Raji (cell line): ENCODE measurements around the gene INHBE.

Experiments used
- POLR2A ChIP-seq: IDR thresholded peaks from 2 replicates; pipeline ENCODE4 v1.6.1; 2011; ENCODE audit warnings: low read depth, low read length, control low read depth; ENCODE audit not compliant: insufficient read depth

The INHBE gene

GRCh38 chr12:57434517-57435223 lies 20.4 kb upstream of the INHBE start, which contains the start of gene INHBC:
Gene INHBC (plus strand): TSS chr12:57434784. CDS start chr12:57434887, 103 bp downstream.
- no peak for TF ChIP-seq POLR2A

DNA sequence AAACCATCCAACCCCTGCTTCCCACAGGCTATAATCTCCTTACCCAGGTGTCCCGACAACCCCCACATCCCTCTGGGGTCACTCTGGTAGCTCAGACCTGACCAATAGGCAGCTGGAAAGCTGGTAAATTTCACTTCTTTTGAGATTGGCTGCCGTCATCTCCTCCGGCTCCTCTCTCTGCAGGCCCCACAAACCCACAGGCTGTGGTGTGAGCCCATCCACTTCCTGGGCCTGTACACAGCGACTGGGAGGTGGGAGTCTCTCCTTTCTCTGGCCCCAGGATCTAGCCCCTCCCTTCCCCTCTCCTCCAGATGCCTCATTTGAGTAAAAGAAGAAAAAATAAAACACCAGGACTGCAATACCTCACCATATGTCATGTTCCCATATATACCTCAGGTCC lies 19.8 kb upstream of the INHBE start:
- TF ChIP-seq POLR2A = no peak

DNA sequence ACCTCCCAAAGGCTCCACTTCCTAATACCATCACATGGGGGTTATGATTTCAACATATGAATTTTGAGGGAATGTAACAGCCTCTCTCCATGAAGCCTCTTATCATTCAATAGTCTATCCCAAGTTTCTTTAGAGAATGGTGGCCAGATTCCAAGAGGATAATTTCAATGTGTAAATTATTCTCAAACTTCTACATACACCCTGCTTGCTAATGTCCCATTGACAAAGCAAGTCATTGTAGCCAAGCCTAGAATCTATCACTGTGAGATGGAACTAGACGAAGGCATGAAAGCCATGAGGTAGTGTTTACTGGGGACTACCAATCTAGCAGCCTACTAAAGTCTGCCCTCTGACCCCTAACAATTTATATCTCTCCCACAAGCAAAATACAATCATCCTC lies 16.7 kb upstream of the INHBE start:
- TF ChIP-seq POLR2A = no peak

GRCh38 chr12:57439762-57440266 lies 15.3 kb upstream of the INHBE start:
- no peak for TF ChIP-seq POLR2A

DNA sequence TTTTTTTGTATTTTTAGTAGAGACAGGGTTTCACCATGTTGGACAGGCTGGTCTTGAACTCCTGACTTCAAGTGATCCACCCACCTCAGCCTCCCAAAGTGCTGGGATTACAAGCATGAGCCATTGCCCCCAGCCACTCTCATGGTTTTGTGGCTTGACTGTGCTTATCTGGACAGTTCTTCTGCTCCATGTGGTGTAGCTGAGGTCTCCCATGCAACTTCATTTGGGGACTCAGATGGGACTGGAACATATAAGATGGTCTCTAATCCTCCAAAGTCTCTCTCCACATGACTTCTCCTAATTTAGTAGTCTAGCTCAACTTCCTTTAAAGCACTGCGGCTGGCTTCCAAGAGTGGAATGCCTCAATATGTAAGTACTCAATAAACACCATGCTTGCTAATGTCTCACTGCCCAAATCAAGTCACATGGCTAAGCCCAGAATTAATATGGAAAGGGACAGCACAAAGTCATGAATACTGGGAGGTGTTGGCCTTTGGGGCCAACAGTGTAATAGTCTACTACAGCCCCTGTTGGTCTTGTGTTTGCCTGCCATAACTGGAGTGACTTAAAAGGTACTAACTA lies 13.2 kb upstream of the INHBE start:
- TF ChIP-seq POLR2A = no peak

GRCh38 chr12:57444744-57445143 lies 10.4 kb upstream of the INHBE start:
- no peak for TF ChIP-seq POLR2A

DNA sequence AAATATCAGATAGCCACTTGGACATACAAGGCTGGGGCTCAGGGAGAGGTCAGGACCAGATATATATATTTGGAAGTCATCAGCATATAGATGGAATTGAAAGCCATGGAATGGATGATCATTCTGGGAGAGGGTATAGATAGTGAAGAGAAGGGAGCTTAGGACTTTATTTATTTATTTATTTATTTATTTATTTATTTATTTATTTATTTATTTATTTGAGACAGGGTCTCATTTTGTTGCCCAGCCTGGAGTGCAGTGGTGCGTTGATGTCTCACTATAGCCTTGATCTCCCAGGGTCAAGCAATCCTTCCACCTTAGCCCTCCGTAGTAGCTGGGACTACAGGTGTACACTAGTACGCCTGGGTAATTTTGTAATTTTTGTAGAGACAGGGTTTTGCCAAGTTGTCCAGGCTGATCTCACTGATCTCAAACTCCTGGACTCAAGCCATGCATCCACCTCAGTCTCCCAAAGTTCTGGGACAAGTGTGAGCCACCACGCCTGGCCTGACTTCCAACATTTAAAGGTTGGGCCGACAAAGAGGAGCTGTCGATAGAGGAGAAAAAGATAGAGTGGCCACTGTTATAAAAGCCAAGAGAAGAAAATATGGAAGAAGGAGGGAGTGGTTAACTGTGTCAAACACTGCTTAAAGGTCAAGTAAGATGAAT lies 8.7 kb upstream of the INHBE start:
- TF ChIP-seq POLR2A = no peak

DNA sequence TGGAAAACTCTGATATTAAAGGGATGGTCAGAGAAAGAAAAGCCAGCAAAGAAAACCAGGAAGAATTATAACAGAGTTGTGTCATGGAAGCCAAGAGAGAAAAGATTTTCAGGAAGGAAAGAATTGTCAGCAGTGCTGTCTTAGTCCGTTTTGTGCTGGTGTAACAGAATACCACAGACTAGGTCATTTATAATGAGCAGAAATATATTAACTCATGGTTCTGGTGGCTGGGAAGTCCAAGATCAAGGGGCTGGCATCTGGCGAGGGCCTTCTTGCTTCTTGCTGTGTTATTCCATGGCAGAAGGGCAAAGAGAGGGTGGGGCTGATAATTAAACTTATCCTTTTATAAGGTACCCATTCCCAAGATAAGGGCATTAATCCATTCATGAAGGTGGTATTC lies 6.4 kb upstream of the INHBE start:
- no peak for TF ChIP-seq POLR2A

DNA sequence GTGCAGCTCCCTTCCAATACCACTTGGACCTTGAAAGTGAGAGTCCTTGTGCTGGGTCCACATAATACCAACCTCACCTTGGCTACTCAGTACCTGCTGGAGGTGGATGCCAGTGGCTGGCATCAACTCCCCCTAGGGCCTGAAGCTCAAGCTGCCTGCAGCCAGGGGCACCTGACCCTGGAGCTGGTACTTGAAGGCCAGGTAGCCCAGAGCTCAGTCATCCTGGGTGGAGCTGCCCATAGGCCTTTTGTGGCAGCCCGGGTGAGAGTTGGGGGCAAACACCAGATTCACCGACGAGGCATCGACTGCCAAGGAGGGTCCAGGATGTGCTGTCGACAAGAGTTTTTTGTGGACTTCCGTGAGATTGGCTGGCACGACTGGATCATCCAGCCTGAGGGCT lies 5.7 kb upstream of the INHBE start:
- TF ChIP-seq POLR2A = no peak

DNA sequence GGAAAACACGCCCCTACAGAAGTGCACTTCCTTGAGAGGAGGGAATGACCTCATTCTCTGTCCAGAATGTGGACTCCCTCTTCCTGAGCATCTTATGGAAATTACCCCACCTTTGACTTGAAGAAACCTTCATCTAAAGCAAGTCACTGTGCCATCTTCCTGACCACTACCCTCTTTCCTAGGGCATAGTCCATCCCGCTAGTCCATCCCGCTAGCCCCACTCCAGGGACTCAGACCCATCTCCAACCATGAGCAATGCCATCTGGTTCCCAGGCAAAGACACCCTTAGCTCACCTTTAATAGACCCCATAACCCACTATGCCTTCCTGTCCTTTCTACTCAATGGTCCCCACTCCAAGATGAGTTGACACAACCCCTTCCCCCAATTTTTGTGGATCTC lies 5.0 kb upstream of the INHBE start:
- TF ChIP-seq POLR2A = no peak

DNA sequence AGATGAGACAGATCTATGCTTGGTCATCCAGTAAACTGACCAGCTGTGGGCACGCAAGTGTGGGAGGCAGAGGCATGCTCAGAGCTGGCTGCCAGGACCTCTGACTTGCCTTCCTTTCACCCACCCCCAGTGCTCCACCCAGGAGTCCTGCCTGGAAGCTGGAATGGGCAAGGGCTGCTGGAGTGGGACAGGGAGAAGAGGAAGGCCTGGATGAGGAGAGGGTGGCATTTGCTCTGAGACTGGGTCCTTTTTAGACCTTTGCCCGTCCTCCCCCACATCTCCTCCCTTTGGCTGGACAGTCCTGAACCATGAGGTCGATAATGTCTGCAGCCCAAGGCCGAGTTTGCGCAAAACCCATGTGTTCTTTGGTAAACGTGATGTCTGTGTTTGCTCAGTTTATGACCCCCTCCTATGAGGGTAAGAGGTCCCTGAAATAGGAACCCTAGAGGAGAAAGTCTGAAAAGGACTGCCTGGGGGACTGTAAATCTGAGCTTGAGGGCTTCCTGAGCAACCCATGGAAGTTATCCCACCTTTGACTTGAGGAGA lies 3.8 kb upstream of the INHBE start:
- TF ChIP-seq POLR2A = no peak

GRCh38 chr12:57452181-57452936 lies 2.7 kb upstream of the INHBE start:
- no peak for TF ChIP-seq POLR2A

DNA sequence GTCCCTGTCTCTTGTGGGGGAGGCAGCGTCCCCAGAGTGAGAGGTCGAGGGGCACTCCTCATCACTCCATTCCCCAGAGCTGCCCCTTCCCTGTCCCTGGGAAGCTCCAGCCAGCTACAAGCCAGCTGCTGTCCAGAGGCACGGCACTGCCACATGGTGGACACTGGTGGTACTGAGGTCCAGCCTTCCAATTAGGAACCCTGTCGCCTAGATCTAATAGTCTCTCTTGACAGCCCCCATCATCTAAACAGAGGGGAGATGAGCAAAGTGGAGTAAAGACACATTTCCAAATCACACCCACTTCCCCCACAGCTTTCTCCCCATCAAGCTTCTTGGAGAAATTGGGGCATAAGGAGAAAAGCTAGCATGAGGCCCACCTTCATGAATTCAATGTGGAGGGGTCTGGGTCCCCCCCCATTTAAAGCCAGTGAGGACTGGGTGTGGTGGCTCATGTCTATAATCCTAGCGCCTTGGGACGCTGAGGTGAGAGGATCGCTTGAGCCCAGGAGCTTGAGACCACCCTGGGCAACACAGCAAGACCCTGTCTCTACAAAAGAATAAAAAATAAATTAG lies 2.1 kb upstream of the INHBE start:
- no peak for TF ChIP-seq POLR2A

DNA sequence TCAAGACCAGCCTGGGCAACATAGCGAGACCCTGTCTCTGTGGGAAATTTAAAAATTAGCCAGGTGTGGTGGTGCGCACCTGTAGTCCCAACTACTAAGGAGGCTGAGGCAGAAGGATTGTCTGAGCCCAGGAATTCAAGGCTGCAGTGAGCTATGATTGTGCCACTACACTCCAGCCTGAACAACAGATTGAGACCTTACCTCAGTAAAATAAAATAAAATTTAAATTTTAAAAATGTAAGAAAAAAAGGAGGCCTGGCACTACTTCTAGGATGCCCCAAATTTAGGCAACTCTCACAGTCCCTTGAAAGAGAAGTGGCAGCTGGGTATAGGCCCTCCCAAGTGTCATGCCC lies 918 bp upstream of the INHBE start:
- no peak for TF ChIP-seq POLR2A
